Measurements from ENCODE around the gene NCKAP5.

NCKAP5 gene

GRCh38 chr2:132857319-132857718, 710.9 kb downstream of the NCKAP5 start:
- no peak overlapping the region for H3K4me3 ChIP-seq (ENCODE audit: low read depth, low read length)
- TF ChIP-seq CTCF (IDR thresholded peaks at IDR 0.05; ENCODE audit: low read depth, low read length, missing control alignments): no peak
- DNase-seq: no peak
- H3K27me3 ChIP-seq (replicated peaks): no peaks in the 10 kb centered on the region
- H3K27ac ChIP-seq: no peak overlapping the region
- in situ Hi-C loops (cut with HindIII; ENCODE audit: low pct_ligation_motif_present, low sequenced_read_pairs): no loop called here
- H3K36me3 ChIP-seq (replicated peaks): no peaks in the 10 kb centered on the region

GRCh38 chr2:132850688-132851087, 717.6 kb downstream of the NCKAP5 start:
- H3K36me3 ChIP-seq (replicated peaks): no peaks in the 10 kb centered on the region
- DNase-seq: no peak
- no peak overlapping the region for H3K4me3 ChIP-seq (ENCODE audit: low read depth, low read length)
- H3K27ac ChIP-seq: no peak overlapping the region
- H3K27me3 ChIP-seq (replicated peaks): no peaks in the 10 kb centered on the region
- no peak for TF ChIP-seq CTCF (IDR thresholded peaks at IDR 0.05; ENCODE audit: low read depth, low read length, missing control alignments)
- in situ Hi-C loops (cut with HindIII; ENCODE audit: low pct_ligation_motif_present, low sequenced_read_pairs): no loop called here

- TF ChIP-seq CTCF (IDR thresholded peaks at IDR 0.05; ENCODE audit: low read depth, low read length, missing control alignments): no peak
- H3K27me3 ChIP-seq (replicated peaks): no peaks in the 10 kb centered on the region
- no peak overlapping the region for H3K27ac ChIP-seq
- DNase-seq: peak; percentile 35
- no peaks in the 10 kb centered on the region for H3K36me3 ChIP-seq (replicated peaks)
- H3K4me3 ChIP-seq (ENCODE audit: low read depth, low read length): no peak overlapping the region
- in situ Hi-C loops (cut with HindIII; ENCODE audit: low pct_ligation_motif_present, low sequenced_read_pairs): no loop called here
These were observed 719.1 kb downstream of the NCKAP5 start for GRCh38 chr2:132849118-132849517.

- DNase-seq: no peak
- no peaks in the 10 kb centered on the region for H3K27me3 ChIP-seq (replicated peaks)
- TF ChIP-seq CTCF (IDR thresholded peaks at IDR 0.05; ENCODE audit: low read depth, low read length, missing control alignments): no peak
- H3K4me3 ChIP-seq (ENCODE audit: low read depth, low read length): no peak overlapping the region
- H3K36me3 ChIP-seq (replicated peaks): no peaks in the 10 kb centered on the region
- in situ Hi-C loops (cut with HindIII; ENCODE audit: low pct_ligation_motif_present, low sequenced_read_pairs): no loop called here
- H3K27ac ChIP-seq: no peak overlapping the region
These were observed 722.9 kb downstream of the NCKAP5 start for GRCh38 chr2:132845339-132845738.

GRCh38 chr2:132844585-132844984, 723.7 kb downstream of the NCKAP5 start:
- no peak overlapping the region for H3K27ac ChIP-seq
- no peak for DNase-seq
- no peak overlapping the region for H3K4me3 ChIP-seq (ENCODE audit: low read depth, low read length)
- TF ChIP-seq CTCF (IDR thresholded peaks at IDR 0.05; ENCODE audit: low read depth, low read length, missing control alignments): no peak
- no peaks in the 10 kb centered on the region for H3K36me3 ChIP-seq (replicated peaks)
- in situ Hi-C loops (cut with HindIII; ENCODE audit: low pct_ligation_motif_present, low sequenced_read_pairs): no loop called here
- H3K27me3 ChIP-seq (replicated peaks): no peaks in the 10 kb centered on the region

GRCh38 chr2:132837769-132838168, 730.5 kb downstream of the NCKAP5 start:
- in situ Hi-C loops (cut with HindIII; ENCODE audit: low pct_ligation_motif_present, low sequenced_read_pairs): no loop called here
- no peaks in the 10 kb centered on the region for H3K27me3 ChIP-seq (replicated peaks)
- H3K27ac ChIP-seq: no peak overlapping the region
- TF ChIP-seq CTCF (IDR thresholded peaks at IDR 0.05; ENCODE audit: low read depth, low read length, missing control alignments): no peak
- no peak for DNase-seq
- H3K4me3 ChIP-seq (ENCODE audit: low read depth, low read length): no peak overlapping the region
- no peaks in the 10 kb centered on the region for H3K36me3 ChIP-seq (replicated peaks)

Measured in brain microvascular endothelial cell (primary cell).